Fibroblast of gingiva (primary cell): ENCODE measurements around the gene SSBP1.
A peak's percentile ranks its signal among the peaks of the same experiment; 100 is the strongest.
"Not testable (repeated sequence)": the region's sequence is repeated elsewhere in the genome, so short reads cannot be mapped to it uniquely, and the experiment has no call there.

Source experiments
- DNase-seq: peaks from one replicate; pipeline ENCODE4 v3.0.0-alpha.2; 2011; ENCODE audit warnings: low read depth

Gene SSBP1

GRCh38 chr7:141770083-141770583 is 32.0 kb downstream of the SSBP1 start:
- DNase-seq, result not testable (repeated sequence)

- DNase-seq, result no peak
Observed at GRCh38 chr7:141776374-141776773, 38.2 kb downstream of the SSBP1 start, which contains the start of gene TAS2R4. Gene TAS2R4 (plus strand): TSS chr7:141776674. CDS start chr7:141778489, 1,815 bp downstream.

- DNase-seq, result peak; percentile 47
Observed at GRCh38 chr7:141785706-141786552, 47.8 kb downstream of the SSBP1 start.

GRCh38 chr7:141788296-141788695 is 50.1 kb downstream of the SSBP1 start:
- DNase-seq, result no peak

- no peak for DNase-seq
Observed at GRCh38 chr7:141789917-141790316, 51.8 kb downstream of the SSBP1 start, which contains the start of gene TAS2R5. Gene TAS2R5 (plus strand): TSS chr7:141790217. CDS start chr7:141790362, 145 bp downstream.

- no peak for DNase-seq
Observed at GRCh38 chr7:141792526-141792925, 54.4 kb downstream of the SSBP1 start.
